Trophoblast cell (in vitro differentiated cells and primary cell): ENCODE measurements around the gene ELP4.

Experiments used
- DNase-seq, 2 donors: peaks; one replicate each; pipeline ENCODE4 v3.0.0-alpha.2; 2016
- H2AFZ ChIP-seq: 2 replicates; pipeline ENCODE4 v1.6.1; 2013; ENCODE audit warnings: low read length, moderate library complexity, mild to moderate bottlenecking; ENCODE audit not compliant: insufficient read depth, poor library complexity
- H2AK5ac ChIP-seq: 2 replicates; pipeline ENCODE4 v1.6.1; 2013; ENCODE audit warnings: mild to moderate bottlenecking, low read length
- H2BK120ac ChIP-seq: 2 replicates; pipeline ENCODE4 v1.6.1; 2013; ENCODE audit warnings: low read length, mild to moderate bottlenecking, moderate library complexity; ENCODE audit not compliant: insufficient read depth, poor library complexity
- H2BK12ac ChIP-seq: 2 replicates; pipeline ENCODE4 v1.6.1; 2013; ENCODE audit warnings: mild to moderate bottlenecking, low read length, moderate library complexity
- H2BK5ac ChIP-seq: 2 replicates; pipeline ENCODE4 v1.6.1; 2013; ENCODE audit warnings: low read length, low read depth, moderate library complexity, mild to moderate bottlenecking; ENCODE audit not compliant: poor library complexity
- H3K14ac ChIP-seq: 2 replicates; pipeline ENCODE4 v1.6.1; 2013; ENCODE audit warnings: mild to moderate bottlenecking, low read length
- H3K18ac ChIP-seq: 2 replicates; pipeline ENCODE4 v1.6.1; 2013; ENCODE audit warnings: mild to moderate bottlenecking, low read length
- H3K23ac ChIP-seq: 2 replicates; pipeline ENCODE4 v1.6.1; 2013; ENCODE audit warnings: low read length
- H3K27ac ChIP-seq: 2 replicates; pipeline ENCODE4 v1.5.1; 2013; ENCODE audit warnings: low read depth, mild to moderate bottlenecking, inconsistent platforms, low read length, moderate library complexity
- H3K27me3 ChIP-seq: 2 replicates; pipeline ENCODE4 v1.6.1; 2013; ENCODE audit warnings: inconsistent platforms, mild to moderate bottlenecking, low read length, moderate library complexity; ENCODE audit not compliant: insufficient read depth
- H3K36me3 ChIP-seq, 2 experiments: 1 replicate in 1 of 2; 2 replicates in 1 of 2; pipeline ENCODE4 v1.6.1; 2013; ENCODE audit warnings: low read length in 2 of 2, mild to moderate bottlenecking in 2 of 2, moderate library complexity in 1 of 2; ENCODE audit not compliant: insufficient read depth in 2 of 2, control insufficient read depth in 1 of 2
- H3K4ac ChIP-seq: 2 replicates; pipeline ENCODE4 v1.6.1; 2013; ENCODE audit warnings: low read depth, mild to moderate bottlenecking, low read length, moderate library complexity
- H3K4me1 ChIP-seq, 2 experiments: 1 replicate in 1 of 2; 2 replicates in 1 of 2; pipeline ENCODE4 v1.6.1; 2013; ENCODE audit warnings: low read length in 2 of 2, mild to moderate bottlenecking in 2 of 2, moderate library complexity in 1 of 2; ENCODE audit not compliant: insufficient read depth in 2 of 2, control insufficient read depth in 1 of 2
- H3K4me2 ChIP-seq: 2 replicates; pipeline ENCODE4 v1.6.1; 2013; ENCODE audit warnings: inconsistent platforms, mild to moderate bottlenecking, low read length, moderate library complexity
- H3K4me3 ChIP-seq: 2 replicates; pipeline ENCODE4 v1.5.1; 2013; ENCODE audit warnings: mild to moderate bottlenecking, low read depth, low read length, inconsistent platforms
- H3K79me1 ChIP-seq: one replicate; pipeline ENCODE4 v1.6.1; 2013; ENCODE audit warnings: low read length
- H3K79me2 ChIP-seq: 2 replicates; pipeline ENCODE4 v1.6.1; 2013; ENCODE audit warnings: low read length, mild to moderate bottlenecking; ENCODE audit not compliant: control insufficient read depth, insufficient read depth, poor library complexity
- H3K9ac ChIP-seq: 2 replicates; pipeline ENCODE4 v1.6.1; 2013; ENCODE audit warnings: mild to moderate bottlenecking, low read length
- H3K9me3 ChIP-seq: 2 replicates; pipeline ENCODE4 v1.6.1; 2013; ENCODE audit warnings: low read depth, mild to moderate bottlenecking, control low read depth, inconsistent platforms, low read length; ENCODE audit not compliant: insufficient read depth
- H4K12ac ChIP-seq: 2 replicates; pipeline ENCODE4 v1.6.1; 2013; ENCODE audit warnings: low read depth, mild to moderate bottlenecking, low read length, moderate library complexity
- H4K8ac ChIP-seq: 2 replicates; pipeline ENCODE4 v1.6.1; 2013; ENCODE audit warnings: low read depth, mild to moderate bottlenecking, low read length, moderate library complexity
- H4K91ac ChIP-seq: one replicate; pipeline ENCODE4 v1.6.1; 2013; ENCODE audit warnings: low read depth, mild to moderate bottlenecking, low read length, moderate library complexity
- WGBS: extraction: QIAGEN DNeasy Blood & Tissue Kit; methylation state at CpG from one replicate; pipeline ENCODE4 v1.1.7; 2013; ENCODE audit warnings: missing lambda C conversion rate; ENCODE audit not compliant: insufficient read length, insufficient coverage; ENCODE audit errors: extremely low coverage; 5-methylcytosine and 5-hydroxymethylcytosine counted together

Gene ELP4

GRCh38 chr11:31640611-31641010 lies 131.0 kb downstream of the ELP4 start:
- Histone ChIP-seq H3K4ac (no peak overlapping the region), H2AK5ac (no peak overlapping the region), H4K12ac (no peak overlapping the region), H4K8ac (no peak overlapping the region), H3K4me1 (no peaks in the 10 kb centered on the region), H3K27me3 (no peaks in the 10 kb centered on the region), H3K79me1 (no peaks in the 10 kb centered on the region), H2BK5ac (no peak overlapping the region), H2BK120ac (no peak overlapping the region), H3K9me3 (no peaks in the 10 kb centered on the region), H4K91ac (no peak overlapping the region), H3K18ac (no peak overlapping the region), H3K36me3 (no peaks in the 10 kb centered on the region), H3K4me3 (no peak overlapping the region), H3K23ac (no peak overlapping the region), H2BK12ac (no peak overlapping the region), H3K27ac (no peak overlapping the region), H3K4me2 (no peak overlapping the region), H3K79me2 (no peaks in the 10 kb centered on the region), H3K9ac (no peak overlapping the region), H3K14ac (no peak overlapping the region), H2AFZ (no peak overlapping the region)
- no peak for DNase-seq

- H3K4me2 ChIP-seq: no peak overlapping the region
- H2BK5ac ChIP-seq: no peak overlapping the region
- no peak overlapping the region for H3K4ac ChIP-seq
- H2BK12ac ChIP-seq: no peak overlapping the region
- H3K18ac ChIP-seq: no peak overlapping the region
- no CpG with 5 or more reads among the region's 3 CpGs for WGBS
- H3K9me3 ChIP-seq: no peaks in the 10 kb centered on the region
- no peaks in the 10 kb centered on the region for H3K79me1 ChIP-seq
- no peak overlapping the region for H3K4me3 ChIP-seq
- no peak overlapping the region for H3K9ac ChIP-seq
- H2AK5ac ChIP-seq: no peak overlapping the region
- H3K4me1 ChIP-seq: no peaks in the 10 kb centered on the region
- no peaks in the 10 kb centered on the region for H3K36me3 ChIP-seq
- H3K14ac ChIP-seq: no peak overlapping the region
- H3K23ac ChIP-seq: no peak overlapping the region
- peak; percentile 35 to 65 for DNase-seq
- H3K27me3 ChIP-seq: no peaks in the 10 kb centered on the region
- no peak overlapping the region for H2BK120ac ChIP-seq
- H2AFZ ChIP-seq: no peak overlapping the region
- no peak overlapping the region for H3K27ac ChIP-seq
- no peak overlapping the region for H4K12ac ChIP-seq
- no peak overlapping the region for H4K8ac ChIP-seq
- H3K79me2 ChIP-seq: no peaks in the 10 kb centered on the region
- no peak overlapping the region for H4K91ac ChIP-seq
Measured at GRCh38 chr11:31641477-31642062, 132.0 kb downstream of the ELP4 start.

GRCh38 chr11:31643857-31644256 lies 134.3 kb downstream of the ELP4 start:
- Histone ChIP-seq H4K8ac (no peak overlapping the region), H3K79me2 (no peaks in the 10 kb centered on the region), H2BK120ac (no peak overlapping the region), H2BK5ac (no peak overlapping the region), H3K23ac (no peak overlapping the region), H3K4ac (no peak overlapping the region), H3K4me3 (no peak overlapping the region), H2AK5ac (no peak overlapping the region), H3K9me3 (no peaks in the 10 kb centered on the region), H3K4me1 (no peaks in the 10 kb centered on the region), H3K18ac (no peak overlapping the region), H2BK12ac (no peak overlapping the region), H3K4me2 (no peak overlapping the region), H3K14ac (no peak overlapping the region), H2AFZ (no peak overlapping the region), H3K79me1 (no peaks in the 10 kb centered on the region), H3K36me3 (no peaks in the 10 kb centered on the region), H3K9ac (no peak overlapping the region), H4K91ac (no peak overlapping the region), H4K12ac (no peak overlapping the region), H3K27ac (no peak overlapping the region), H3K27me3 (no peaks in the 10 kb centered on the region)
- no peak for DNase-seq
- no CpG with 5 or more reads among the region's 1 CpG for WGBS

- Histone ChIP-seq H3K4ac (no peak overlapping the region), H3K27ac (no peak overlapping the region), H2AK5ac (no peak overlapping the region), H3K23ac (no peak overlapping the region), H3K4me1 (no peaks in the 10 kb centered on the region), H2BK5ac (no peak overlapping the region), H4K91ac (no peak overlapping the region), H3K36me3 (no peaks in the 10 kb centered on the region), H3K4me2 (no peak overlapping the region), H2BK120ac (no peak overlapping the region), H4K8ac (no peak overlapping the region), H2AFZ (no peak overlapping the region), H2BK12ac (no peak overlapping the region), H3K79me1 (no peaks in the 10 kb centered on the region), H3K79me2 (no peaks in the 10 kb centered on the region), H3K9ac (no peak overlapping the region), H3K14ac (no peak overlapping the region), H3K4me3 (no peak overlapping the region), H4K12ac (no peak overlapping the region), H3K18ac (no peak overlapping the region), H3K9me3 (no peaks in the 10 kb centered on the region), H3K27me3 (no peaks in the 10 kb centered on the region)
- peak in 1 of 2 donors; percentile 47 for DNase-seq
Measured at GRCh38 chr11:31645747-31646146, 136.2 kb downstream of the ELP4 start.
